GF-D8 (cell line): ENCODE measurements around the gene NUSAP1.
"Not testable (repeated sequence)": the region's sequence is repeated elsewhere in the genome, so short reads cannot be mapped to it uniquely, and the experiment has no call there.

Source experiments
- DNase-seq: peaks from one replicate; lab custom pipeline; 2025; lab: John Stamatoyannopoulos, UW

NUSAP1 gene, protein sequence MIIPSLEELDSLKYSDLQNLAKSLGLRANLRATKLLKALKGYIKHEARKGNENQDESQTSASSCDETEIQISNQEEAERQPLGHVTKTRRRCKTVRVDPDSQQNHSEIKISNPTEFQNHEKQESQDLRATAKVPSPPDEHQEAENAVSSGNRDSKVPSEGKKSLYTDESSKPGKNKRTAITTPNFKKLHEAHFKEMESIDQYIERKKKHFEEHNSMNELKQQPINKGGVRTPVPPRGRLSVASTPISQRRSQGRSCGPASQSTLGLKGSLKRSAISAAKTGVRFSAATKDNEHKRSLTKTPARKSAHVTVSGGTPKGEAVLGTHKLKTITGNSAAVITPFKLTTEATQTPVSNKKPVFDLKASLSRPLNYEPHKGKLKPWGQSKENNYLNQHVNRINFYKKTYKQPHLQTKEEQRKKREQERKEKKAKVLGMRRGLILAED

DNA sequence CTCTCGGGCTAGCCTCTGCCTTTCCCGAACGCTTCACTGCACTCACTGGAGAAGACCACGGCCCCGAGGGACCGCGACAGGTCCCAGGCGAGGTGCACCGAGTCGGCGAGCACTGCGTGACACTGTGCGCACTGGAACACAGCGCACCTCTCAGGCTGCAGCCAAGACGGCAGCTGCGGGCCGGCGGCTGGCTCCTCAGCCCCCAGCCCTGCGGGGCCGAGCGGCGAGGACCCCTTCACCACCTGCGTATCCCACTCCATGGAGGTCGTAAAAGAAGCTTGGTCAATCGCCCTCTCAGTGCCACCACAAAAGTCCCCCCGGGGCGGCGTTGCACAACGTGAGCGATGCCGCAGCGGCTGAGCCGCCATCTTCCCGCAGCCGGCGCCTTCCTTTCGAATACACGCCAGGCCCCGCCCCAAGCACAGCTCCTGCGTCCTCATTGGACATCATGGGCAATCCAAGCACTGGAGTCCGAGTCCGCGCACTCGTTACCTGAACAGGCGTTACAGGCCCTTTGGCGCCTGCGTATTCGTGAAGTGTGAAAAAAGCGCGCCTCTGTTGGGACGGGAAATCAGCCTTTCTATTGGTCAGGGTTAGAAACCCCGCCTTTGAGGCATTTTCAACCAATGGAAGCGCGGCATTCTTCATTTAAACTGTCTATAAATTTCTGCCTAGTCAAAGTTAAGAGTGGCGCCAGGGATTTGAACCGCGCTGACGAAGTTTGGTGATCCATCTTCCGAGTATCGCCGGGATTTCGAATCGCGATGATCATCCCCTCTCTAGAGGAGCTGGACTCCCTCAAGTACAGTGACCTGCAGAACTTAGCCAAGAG is at the start of gene NUSAP1, which contains the start of gene OIP5:
TSS of gene NUSAP1 (plus strand) at position 688 of the 832 bp plus-strand sequence. CDS start at position 765, 77 bp downstream.
TSS of gene OIP5 (minus strand) at position 398 of the 832 bp plus-strand sequence. CDS start at position 368, 30 bp downstream.
- peak; percentile 93 for DNase-seq

DNA sequence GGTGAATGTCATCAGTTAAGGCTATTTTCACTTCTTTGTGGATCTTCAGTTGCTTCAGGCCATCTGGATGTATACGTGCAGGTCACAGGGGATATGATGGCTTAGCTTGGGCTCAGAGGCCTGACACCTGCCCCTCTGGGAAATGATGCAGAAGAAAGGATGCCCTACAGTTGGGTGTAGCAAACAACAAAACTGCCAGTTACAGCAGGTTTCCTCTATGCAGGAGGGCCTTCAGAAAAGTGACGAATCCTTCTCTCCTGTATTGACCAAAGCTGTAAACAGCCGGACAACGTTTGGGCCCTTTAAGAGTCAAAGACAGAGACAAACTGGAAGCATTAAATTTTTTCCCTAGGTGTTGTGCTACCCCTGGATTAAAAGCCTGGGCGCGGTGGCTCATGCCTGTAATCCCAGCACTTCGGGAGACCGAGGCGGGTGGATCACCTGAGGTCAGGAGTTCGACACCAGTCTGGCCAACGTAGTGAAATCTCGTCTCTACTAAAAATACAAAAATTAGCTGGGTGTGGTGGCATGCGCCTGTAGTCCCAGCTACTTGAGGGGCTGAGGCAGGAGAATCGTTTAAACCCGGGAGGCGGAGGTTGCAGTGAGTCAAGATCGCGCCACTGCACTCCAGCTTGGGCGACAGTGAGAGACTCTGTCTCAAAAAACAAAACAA is 49.6 kb upstream of the NUSAP1 start:
- DNase-seq = not testable (repeated sequence)

DNA sequence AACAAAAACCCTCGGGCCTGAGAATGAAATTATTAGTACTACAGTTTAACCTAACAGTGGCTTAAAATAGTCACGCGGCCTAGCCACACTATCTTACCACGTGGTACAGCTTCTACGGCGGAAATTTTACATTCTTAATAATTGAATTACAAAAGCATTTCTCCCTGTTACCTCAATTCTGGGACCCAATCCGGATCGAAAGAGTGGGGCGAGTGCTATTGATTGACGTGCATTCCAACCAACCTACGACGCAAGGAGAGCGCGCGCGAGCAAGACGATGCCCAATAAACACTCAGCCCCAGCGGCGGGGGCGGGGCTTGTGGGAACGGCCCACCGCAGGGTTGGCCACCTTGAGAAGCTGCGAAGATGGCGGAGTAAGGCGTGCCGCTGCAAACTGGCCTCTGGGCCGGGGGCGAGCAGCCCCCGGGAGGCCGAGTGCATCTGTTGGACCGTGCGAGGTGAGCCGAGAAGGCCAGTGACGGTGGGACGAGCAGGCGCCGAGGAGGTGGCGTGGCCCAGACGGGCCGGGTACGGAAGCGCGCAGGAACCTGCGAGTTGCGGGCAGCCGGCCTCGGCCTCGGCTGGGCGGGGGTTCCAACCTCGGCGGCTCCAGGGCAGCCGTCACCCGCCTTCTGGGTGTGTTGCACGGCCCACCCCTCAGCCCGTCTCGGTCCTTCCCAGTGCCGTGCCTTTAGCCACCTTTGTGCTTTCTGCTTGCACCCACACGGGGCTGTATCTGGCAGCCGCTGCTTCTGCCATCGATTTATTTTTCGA is 48.8 kb upstream of the NUSAP1 start:
- DNase-seq = peak; percentile 87

DNA sequence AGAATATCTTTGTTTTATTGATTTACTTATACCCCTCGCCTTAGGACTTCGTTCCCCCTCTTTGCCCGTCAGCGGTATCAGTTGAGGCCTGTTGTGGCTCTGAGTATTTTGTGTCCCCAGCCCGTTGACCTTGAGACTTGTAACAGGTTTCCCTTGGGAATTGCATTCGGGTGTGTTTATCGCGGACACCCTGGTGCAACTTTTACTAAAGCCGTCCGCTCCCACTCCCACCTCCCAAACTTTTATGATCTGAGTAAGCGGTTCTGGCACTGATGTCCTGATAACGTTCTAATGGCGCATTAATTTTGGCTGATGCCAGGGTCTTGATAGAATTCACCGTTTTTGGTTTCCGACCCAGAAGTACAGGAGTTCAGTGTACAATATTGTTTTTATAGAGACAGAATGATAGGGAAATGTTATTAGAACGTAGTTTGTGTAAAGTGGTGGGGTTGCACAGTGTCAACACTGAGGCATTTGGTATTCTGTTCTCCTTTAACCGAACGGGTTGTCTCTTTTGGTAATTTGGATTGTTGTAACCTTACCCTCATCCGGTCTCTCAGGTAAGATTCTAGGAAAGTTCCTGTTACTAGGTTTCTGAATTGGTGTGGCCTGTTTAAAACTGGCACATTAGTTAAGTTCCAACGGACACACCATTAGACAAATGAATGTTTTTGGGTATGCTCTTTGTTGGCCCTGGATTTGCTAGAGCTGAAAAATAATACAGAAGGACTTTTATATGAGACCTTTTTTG is 48.1 kb upstream of the NUSAP1 start:
- DNase-seq = no peak

DNA sequence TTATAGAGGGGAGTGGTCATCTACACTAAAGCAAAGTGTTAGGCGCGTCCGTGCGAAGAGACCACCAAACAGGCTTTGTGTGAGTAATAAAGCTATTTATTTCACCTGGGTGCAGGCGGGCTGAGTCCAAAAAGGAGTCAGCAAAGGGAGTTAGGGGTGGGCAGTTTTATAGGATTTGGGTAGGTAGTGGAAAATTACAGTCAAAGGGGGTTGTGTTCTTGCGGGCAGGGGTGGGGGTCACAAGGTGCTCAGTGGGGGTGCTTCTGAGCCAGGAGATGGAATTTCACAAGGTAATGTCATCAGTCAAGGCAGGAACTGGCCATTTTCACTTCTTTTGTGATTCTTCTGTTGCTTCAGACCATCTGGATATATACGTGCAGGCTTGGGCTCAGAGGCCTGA is 47.4 kb upstream of the NUSAP1 start:
- no peak for DNase-seq

DNA sequence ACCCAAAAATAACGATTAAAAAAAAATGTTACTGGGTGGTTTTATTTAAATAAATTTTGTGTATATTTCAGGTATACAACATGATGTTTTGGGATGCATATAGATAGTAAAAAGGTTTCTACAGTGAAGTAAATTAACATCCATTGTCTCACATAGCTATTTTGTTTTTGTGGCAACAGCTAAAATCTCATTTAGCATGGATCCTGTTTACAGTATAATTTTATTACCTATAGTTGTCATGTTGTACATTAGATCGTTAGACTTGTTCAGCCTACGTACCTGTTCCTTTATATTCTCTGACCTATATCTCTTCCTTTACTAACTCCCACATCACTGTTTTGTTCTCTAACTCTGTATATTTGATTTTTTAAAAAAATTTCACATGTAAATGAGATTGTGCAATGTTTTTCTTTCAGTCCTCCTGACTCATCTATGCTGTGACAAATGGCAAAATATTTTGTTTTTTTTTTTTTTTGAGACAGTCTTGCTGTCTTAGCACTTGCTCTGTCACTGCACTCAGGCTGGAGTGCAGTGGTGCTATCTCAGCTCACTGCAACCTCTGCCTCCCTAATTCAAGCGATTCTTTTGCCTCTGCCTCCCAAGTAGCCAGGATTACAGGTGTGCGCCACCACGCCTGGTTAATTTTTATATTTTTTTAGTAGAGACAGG is 45.9 kb upstream of the NUSAP1 start:
- DNase-seq = no peak

DNA sequence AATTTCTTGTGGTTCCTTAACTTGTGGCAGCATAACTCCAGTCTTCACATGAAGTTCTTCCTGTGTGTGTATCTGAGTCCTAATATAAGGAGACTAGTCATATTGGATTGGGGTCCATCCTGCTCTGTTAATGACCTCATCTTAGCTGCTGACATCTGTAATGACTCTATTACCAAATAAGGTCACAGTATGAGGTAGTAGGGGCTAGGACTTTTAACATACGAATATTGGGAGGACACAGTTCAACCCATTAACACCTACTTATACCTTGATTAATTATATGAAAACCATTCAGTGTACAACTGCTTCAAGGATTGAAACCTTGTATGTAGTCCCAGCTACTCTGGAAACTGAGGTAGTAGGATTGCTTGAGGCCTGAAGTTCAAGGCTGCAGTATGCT is 44.2 kb upstream of the NUSAP1 start:
- no peak for DNase-seq

DNA sequence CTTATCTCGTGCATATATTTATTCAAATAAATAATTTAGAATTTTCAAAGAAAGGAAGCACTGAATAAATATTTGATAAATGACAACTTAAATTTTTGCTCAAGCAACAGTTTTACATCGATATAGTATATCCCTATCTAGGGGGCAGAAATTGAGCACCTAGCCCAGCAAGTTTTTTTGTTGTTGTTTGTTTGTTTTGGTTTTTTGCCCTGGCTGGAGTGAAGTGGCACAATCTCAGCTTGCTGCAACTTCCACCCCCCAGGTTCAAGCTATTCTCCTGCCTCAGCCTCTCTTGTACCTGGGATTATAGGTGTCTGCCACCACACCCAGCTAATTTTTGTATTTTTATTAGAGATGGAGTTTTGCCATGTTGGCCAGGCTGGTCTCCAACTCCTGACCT is 42.7 kb upstream of the NUSAP1 start:
- no peak for DNase-seq

DNA sequence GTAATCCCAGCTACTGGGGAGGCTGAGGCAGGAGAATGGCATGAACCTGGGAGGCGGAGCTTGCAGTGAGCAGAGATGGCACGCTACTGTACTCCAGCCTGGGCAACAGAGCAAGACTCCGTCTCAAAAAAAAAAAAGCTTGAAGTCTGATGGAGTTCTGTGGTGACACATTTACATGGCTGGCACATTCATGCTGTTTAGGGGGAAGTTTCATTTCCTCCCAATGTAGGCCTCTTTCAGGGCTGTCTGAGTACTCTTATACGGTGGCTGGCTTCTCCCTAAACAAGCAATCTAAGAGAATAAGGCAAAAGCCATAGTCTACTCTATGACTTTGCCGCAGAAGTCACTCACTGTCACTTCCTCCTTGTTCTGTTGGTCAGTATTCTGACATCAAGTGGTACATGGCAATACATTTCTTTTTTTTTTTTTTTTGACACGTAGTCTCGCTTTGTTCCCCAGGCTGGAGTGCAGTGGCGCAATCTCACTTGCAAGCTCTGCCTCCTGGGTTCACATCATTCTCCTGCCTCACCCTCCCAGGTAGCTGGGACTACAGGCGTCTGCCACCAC is 41.5 kb upstream of the NUSAP1 start:
- DNase-seq = no peak

DNA sequence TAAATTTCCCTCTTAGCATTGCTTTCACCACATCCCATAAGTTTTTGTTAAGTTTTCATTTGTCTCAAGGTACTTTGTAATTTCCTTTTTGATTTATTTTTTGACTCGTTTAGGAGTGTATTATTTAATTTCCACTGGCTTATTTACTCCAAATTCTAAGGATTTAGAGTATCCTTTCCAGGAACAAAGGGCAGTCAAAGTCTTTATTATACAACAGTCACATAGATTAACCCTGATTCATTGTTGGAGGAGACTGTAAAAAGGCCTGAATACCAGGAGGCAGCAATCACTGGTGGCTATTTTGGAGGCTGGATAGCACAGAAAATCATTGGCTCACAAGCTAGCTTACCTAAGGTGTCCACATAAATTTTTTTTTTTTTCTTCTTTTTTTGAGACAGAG is 40.2 kb upstream of the NUSAP1 start:
- DNase-seq = no peak

DNA sequence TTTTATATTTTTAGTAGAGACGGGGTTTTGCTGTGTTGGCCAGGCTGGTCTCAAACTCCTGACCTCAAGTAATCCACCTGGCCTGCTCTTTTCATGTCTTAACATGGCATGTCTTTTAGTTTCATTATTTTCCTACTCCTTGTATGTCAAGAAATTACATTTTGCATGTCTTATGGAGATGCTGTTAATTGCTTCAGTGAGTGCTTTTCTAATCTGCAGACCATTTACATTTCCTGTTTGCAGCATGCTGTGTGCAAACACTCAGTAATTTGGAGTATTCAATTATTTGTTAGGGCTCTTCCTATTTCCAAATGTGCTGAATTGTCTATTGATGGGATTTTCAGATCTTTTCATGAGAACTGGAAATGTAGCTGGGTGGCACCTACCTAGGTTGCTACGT is 31.5 kb upstream of the NUSAP1 start:
- DNase-seq = not testable (repeated sequence)

DNA sequence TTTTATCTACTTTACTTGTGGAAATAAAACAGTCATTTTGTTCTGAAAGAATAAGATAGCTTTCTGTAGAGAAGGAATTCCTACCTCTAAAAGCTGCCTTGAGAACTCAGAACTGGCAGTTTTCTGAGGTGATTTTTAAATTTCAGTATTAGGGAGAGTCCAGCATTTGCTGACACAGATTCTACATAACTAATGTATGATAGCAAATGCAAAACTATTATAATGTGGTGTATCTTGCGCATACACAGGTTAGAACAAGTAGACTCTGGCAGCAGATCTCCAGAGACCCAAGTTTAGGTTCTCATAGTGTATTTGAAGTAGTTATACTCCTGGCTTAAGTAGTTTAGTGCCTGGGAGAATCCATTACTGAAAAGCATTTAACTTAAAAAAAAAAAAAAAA is 31.1 kb upstream of the NUSAP1 start:
- no peak for DNase-seq

DNA sequence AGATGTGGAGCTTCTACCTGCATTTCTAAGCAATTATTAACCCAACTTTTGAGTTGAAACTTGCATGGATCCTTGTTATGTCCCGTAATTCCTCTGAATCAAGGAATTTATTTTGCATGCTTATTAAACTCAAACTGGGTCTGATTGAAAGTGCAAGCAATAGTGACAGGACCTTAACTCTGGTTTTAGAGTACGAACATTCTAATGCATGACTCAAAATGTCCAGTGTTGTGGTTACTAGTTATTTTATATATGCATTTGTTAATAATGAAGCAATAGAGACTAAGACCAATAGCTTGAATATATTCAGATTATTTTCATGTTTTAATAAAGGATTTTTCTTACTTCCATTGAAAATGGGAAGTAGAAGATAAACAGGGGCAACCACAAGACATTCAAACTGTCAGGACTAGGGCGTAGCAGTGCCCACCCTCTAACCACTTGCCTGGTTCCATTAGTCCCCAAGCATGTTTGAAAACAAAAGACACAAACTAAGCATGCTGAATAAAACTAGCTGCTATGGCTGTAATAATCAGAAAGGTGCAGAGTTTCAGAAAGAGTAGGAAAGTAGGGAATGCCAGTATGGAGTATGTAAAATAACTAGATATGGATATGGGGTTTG is 28.4 kb upstream of the NUSAP1 start:
- no peak for DNase-seq

DNA sequence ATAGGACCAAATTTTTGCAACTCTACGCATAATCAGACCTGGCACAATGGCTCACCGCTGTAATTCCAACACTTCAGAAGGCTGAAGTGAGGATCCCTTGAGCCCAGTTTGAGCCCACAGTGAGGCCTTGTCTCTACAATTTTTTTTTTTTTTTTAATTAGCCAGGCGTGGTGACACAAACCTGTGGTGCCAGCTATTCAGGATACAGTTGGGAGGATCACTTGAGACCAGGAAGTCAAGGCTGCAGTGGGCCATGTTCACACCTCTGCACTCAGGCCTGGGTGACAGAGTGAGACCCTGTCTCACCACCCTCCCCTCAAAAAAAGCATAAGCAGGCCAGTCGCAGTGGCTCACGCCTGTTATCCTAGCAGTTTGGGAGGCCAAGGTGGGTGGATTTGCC is 25.0 kb upstream of the NUSAP1 start:
- DNase-seq = no peak

DNA sequence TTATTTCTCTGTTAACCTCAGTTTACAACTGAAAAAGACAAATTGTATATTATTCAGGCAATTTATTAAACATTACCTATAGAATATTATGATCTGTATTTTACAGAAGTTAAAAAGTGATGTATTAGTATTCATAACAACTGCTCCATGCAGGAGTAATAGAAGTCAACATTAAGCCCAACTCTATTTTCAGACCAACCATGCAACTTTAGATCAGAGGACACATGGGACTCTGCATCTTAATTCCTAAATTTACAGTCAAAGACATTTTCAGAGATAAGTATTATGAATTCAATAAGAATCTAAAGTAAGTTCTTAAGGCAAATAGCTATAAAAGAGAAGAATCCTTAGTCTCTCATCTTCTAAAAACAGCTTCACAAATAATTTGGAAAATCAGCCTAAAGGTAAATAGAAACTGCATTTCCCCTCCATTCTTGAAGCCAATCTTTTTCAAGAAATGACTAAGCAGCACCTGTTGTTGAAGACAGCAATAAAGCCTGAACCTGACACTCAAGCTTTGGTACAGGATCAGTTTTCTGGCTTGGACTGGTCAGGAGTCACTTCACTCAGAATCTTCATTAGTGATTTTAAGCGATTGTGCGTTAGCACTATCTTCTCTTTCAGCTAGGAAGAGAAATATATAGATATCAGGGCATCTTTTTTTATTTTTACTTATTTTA is 23.3 kb upstream of the NUSAP1 start:
- DNase-seq = no peak

DNA sequence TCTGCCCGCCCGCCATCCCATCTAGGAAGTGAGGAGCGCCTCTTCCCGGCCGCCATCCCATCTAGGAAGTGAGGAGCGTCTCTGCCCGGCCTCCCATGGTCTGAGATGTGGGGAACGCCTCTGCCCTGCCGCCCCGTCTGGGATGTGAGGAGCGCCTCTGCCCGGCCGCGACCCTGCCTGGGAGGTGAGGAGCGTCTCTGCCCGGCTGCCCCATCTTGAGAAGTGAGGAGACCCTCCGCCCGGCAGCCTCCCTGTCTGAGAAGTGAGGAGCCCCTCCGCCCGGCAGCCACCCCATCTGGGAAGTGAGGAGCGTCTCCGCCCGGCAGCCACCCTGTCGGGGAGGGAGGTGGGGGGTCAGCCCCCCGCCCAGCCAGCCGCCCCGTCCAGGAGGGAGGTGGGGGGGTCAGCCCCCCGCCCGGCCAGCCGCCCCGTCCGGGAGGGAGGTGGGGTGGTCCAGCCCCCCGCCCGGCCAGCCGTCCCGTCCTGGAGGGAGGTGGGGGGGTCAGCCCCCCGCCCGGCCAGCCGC is 11.8 kb upstream of the NUSAP1 start:
- not testable (repeated sequence) for DNase-seq

DNA sequence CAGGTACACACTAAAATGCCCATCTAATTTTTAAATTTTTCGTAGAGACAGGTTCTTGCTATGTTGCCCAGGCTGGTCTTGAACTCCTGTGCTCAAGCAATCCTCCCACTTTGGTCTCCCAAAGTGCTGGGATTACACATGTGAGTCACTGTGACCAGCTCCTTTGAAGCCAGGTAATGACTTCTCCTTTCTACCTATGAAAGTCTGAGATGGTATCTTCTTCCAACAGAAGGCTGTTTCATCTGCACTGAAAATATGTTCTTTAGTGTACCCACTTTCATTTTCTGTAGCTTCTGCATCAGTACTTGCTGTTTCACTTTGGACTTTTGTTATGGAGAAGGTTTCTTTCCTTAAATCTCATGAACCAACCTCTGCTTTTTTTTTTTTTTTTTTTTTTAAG is 9.1 kb upstream of the NUSAP1 start:
- no peak for DNase-seq

DNA sequence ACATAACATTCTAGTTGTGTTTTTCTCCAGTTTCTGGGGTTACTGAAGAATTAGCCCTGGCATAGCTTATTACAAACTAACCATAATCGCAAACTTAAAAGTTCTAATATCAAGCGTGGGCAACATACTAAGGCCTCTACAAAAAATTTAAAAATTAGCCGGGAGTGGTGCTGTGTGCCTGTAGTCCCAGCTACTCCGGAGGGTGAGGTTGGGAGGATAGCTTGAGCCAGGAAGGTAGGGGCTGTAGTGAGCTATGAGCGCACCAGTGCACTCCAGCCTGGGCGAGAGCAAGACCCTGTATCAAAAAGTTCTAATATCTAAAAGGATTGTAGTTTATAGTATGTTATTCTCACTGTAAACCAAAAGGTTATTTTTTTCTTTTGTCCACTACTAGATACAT is 1.4 kb upstream of the NUSAP1 start:
- DNase-seq = no peak

DNA sequence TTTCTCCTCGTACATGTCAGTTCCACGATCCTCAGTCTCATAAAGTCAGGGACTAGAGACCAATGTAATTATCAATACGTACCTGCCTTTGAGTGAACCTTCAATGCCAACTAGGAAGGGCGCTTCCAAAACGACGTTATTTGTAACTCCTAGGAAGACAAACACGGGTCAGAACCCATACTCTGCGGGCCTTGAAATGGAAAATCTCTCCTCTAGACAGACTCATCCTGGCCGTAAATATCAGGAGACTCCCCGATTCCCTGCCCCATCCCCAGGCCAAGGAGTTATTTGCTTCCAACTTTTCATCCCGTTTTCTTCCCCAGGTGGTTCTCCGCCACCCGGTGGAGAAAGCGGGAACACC is 868 bp upstream of the NUSAP1 start:
- no peak for DNase-seq
